Stimulated activated naive CD8-positive, alpha-beta T cell treated with anti-CD3 and anti-CD28 coated beads, Interleukin-15, Interleukin-2, amounts not matched to agents 100 U/mL and 50 U/mL, for 24 hours (primary cell): ENCODE measurements around the gene EEA1.
"Not testable (repeated sequence)": the region's sequence is repeated elsewhere in the genome, so short reads cannot be mapped to it uniquely, and the experiment has no call there.

Experiments used
- ATAC-seq: fragments of 150-1000 bp; cut with Tn5 transposase; one replicate; pipeline ENCODE4 v1.10.0; 2021
- DNase-seq: peaks from one replicate; pipeline ENCODE4 v3.0.0; 2021

Gene EEA1

GRCh38 chr12:92802906-92803305 is 126.2 kb downstream of the EEA1 start:
- no peak for ATAC-seq
- DNase-seq: no peak

GRCh38 chr12:92796650-92797049 is 132.4 kb downstream of the EEA1 start:
- no peak for ATAC-seq
- no peak for DNase-seq

DNA sequence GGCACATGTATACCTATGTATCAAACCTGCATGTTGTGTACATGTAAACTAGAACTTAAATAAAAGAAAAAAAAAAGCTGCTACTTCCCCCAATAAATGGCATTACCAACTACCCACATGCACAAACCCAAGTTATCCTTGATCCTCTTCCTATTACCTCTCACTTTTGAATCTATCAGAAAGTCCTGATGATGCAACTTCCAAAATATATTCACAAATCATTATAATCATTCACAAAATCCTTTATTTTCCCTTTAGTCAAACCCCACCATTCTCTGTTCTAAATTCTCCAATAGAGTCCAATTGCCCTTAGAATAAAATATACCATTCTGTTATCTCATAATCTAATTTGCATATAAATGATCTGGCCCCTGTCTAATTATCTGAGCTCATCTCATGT is 134.3 kb downstream of the EEA1 start:
- DNase-seq (no peak), ATAC-seq (no peak)

GRCh38 chr12:92794356-92794755 is 134.7 kb downstream of the EEA1 start:
- not testable (repeated sequence) for DNase-seq, ATAC-seq

DNA sequence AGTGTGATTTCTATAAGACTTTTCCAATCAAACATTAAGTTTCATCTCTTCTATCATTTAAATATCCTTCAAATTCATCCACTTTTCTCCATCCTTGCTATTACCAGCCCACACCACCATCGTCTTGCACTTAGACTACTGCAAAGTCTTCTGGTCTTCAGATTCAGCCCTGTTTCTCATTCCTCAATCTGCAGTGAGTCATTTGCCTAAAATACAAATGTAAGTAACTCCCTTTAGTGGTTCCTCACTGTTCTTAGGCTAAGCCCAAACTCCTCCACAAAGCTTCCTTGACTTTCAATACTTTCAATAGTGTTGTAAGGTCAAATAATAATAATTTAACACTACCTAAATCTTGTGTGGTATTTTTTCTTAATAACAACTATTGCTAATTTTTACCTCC is 143.1 kb downstream of the EEA1 start:
- DNase-seq (no peak), ATAC-seq (no peak)

DNA sequence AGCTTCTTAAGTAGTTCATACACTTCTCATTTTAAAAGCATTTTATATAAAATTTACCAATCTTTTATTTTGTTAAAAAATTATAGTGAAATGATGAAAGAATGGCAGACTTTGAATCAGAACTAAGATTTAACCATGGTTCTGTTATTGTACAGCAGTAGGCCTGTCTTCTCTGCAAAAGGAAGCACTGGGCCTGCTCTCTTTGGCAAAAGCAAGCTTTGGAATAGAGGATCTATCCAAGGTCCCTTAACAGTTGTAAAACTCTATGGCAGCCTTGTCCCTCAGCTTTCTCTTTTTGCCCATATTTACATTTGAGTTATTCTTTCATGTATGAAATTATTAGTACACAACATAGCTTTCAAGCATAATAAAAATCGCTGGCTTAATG is 143.5 kb downstream of the EEA1 start:
- DNase-seq (no peak), ATAC-seq (no peak)

- DNase-seq: no peak
- peak; percentile 88 for ATAC-seq
Observed at GRCh38 chr12:92784797-92785562, 144.1 kb downstream of the EEA1 start.

- ATAC-seq (no peak), DNase-seq (no peak)
Observed at GRCh38 chr12:92784356-92784755, 144.7 kb downstream of the EEA1 start.

DNA sequence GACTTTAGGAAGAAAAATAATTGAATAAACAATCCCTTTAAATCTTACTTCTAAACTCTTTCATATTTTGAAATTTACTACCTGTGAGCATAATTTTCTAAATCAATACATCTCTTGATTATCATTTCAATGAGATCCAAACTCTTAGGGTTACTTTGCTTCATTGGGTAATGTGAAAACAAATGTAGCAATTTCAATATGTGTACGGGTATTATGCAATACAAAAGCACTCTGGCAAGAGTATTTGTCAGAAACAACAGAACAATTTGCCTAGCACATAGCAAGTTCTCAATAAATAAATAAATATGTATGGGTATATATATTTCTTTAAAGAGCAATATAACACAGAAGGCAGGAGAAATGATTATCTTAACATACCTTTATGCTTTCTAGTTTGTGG is 149.2 kb downstream of the EEA1 start:
- no peak for DNase-seq

GRCh38 chr12:92778525-92778924 is 150.6 kb downstream of the EEA1 start:
- DNase-seq (no peak), ATAC-seq (no peak)

More for the DNA sequence above, 149.2 kb downstream of the EEA1 start:
- ATAC-seq: no peak

- DNase-seq: no peak
- no peak for ATAC-seq
Observed at GRCh38 chr12:92775416-92775815, 153.7 kb downstream of the EEA1 start.

- ATAC-seq: no peak
- DNase-seq: no peak
Observed at GRCh38 chr12:92771001-92771400, 158.1 kb downstream of the EEA1 start.

DNA sequence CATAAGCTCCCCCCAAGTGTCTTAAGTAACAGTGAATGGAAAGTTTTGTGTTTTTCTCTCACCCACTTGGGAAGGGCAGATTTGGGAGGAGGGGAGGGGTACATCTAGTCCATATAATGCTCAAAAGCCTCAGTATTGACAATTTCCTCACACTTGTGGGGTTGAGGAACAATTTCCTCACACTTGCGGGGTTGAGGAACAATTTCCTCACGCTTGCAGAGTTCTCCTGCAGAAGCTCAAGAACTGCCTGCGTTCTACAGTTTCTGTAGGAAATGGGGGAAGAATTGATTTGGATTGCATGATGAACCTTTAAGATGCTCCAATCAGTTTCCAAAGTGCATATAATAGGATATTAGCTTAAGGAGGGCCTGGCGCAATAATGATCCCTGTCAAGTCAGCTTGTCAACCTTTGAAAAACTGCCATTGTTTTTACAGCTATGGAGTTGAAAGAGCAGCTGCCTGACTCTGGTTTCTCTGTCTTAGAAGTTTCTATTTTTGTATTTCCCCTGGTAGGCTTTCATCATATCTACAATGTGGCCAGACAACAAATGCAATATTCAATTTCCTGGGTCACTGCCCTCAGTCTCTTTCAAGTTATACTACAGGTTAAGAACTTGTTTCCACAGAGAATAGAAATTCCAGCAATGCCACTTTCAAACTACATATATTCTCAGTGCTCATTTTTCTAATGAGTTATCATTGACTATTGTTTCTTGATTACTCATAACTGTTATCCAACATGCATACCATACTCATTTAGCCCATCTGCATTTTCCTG is 159.8 kb downstream of the EEA1 start:
- ATAC-seq (peak; percentile 57), DNase-seq (no peak)

DNA sequence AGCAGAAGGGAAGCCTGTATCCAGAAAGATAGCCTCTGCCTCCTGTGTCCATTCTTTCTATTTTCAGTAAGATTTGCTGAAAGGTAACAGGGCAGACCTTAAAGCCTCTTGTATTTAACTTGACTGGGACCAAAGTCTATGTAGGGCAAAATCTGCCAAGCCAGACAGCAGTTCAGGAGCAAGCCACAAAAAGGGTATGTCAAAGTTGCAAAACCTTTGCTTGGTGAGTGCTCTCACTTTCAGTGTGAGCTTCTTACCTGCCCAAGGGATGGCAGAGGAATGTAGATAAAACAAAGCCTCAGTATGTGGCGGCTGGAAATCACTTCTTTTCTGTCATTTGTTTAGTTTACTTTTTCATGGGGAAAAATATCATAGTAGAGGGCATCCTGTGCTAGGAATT is 163.2 kb downstream of the EEA1 start:
- ATAC-seq: no peak

DNA sequence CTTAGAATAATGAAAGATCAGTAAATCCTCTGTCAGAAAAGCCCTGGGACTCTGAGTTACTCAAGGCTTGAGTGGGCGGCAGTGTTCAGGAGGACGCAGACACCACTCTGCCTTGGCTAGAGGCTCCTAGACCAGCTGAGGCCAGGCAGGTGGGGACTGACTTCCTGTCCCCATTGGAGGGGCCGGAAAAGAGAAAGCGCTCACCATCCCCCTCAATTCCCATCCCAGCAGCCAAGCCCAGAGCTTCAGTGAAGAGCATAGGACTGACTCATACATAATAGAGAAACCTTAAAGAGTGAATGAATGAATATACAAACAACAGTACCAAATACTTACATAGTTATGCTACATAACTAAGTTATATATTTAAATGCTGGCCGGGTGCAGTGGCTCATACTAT is 164.3 kb downstream of the EEA1 start:
- ATAC-seq (no peak), DNase-seq (no peak)

More for the DNA sequence above, 163.2 kb downstream of the EEA1 start:
- no peak for DNase-seq

GRCh38 chr12:92762773-92763172 is 166.3 kb downstream of the EEA1 start:
- no peak for ATAC-seq

DNA sequence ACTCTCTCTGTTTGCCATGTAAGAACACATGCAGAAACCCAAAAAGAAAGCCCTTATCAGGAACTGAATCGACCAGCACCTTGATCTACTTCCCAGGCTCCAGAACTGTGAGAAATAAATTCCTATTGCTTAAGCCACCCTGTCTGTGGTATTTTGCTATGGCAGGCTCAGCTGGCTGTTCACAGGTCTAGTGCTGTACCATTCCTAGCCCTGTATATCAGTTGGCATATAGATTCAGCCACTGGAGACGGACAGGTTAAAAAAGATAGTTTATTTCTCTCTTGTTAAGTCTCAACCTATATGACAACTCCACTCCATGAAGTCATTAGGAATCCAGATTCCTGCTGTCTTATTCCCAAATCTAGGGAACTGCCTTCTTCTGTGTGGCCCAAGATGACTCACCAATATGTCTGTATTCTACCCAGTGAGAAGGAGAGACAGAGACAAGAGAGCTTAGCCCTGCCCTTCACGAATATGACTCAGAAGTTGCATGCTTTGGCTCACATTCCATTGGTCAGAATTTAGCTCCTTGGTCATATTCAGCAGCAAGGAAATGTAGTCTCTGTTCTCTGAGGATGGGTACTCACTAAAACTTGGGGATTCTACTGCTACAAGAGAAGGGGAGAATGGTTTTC is 169.3 kb downstream of the EEA1 start:
- DNase-seq (no peak), ATAC-seq (peak; percentile 36)

More at GRCh38 chr12:92762773-92763172, 166.3 kb downstream of the EEA1 start:
- no peak for DNase-seq

DNA sequence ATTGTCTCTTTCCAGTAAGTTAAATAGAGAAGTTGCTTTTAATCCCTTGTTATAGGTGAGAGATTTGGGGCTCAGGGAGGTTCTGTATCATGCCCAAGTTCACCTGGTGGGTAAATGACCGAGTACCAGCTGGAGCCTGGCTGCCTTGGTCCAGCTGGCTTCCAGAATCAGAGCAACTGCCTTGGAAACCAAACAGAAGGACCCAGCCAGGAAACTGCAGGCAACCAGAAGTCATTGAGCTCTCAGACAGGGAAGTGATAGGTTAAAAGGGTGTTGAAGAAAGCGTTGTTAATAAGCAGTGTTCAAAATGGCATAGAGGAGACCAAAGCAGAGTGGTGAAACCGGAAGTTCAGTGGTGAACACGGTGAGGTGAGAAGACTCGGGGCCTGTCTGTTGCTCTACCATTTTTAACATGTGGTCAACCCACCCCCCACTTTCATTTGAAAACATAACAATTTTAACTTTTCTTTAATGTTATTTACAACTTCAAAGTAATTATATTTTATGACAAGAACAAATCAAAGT is 171.4 kb downstream of the EEA1 start:
- ATAC-seq (no peak), DNase-seq (no peak)

- ATAC-seq (no peak), DNase-seq (no peak)
Observed at GRCh38 chr12:92756898-92757596, 172.0 kb downstream of the EEA1 start.

DNA sequence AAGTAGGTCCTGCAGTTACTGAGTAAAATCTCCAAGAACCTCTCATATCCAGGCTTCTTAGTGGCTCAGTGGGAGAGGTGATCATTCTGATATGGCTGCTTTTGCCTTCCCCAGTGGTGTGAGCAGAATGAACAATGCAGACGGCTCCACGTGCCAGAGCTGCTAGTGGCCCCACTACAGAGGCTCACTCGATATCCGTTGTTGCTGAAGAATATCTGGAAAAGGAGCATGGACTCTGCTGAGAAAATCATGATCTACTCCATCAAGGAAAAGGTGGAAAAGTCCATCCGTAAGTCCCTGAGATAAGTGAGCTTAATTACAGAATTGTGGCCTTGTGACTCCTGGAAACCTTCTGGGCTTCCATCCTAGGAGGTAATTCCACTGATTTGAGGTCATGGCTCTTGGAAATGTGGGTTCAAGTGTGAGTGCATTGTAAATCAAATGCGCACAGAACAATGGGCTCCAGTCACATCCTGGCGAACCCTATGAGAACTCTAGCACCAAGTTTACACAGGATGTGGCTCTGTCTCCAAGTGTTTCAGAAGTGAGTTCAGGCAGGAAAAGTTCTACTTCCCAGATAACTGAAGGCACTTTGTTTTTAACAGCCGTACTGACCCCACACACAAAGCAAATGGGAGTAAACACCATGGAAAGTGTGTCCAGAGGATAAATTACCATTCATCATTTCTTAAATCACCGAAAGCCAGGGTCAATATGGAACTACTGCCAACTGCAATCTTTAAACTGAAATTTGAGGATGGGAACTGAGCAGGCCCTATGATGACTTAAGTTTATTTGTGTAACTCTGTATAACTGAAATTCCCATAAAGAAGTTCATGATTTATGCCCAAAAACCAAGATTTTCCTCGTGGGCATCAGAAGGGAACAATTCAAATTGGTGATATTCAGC is 174.9 kb downstream of the EEA1 start:
- DNase-seq: no peak
- no peak for ATAC-seq

DNA sequence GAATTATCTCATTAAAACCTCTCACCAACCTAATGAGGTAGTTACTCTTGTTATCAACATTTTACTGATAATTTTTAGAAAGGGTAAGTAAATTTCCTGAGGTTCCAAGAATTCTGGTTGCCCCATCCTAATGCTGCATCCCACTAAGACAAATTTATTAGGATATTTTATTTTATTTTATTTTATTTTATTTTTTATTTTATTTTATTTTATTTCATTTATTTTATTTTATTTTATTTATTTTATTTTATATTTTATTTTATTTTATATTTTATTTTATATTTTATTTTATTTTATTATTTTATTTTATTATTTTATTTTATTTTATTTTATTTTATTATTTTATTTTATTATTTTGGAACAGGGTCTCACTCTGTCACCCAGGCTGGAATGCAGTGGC is 179.4 kb downstream of the EEA1 start:
- not testable (repeated sequence) for DNase-seq, ATAC-seq
